ENCODE data around the gene RFT1. TPM values are rescaled to one million over a fixed set of nuclear protein-coding genes. Genes with fewer than 3 reads are reported as not detected.

The RFT1 gene
- total RNA-seq, 1 donor = 11.9 TPM

GRCh38 chr3:53131096-53131495 lies 861 bp upstream of the RFT1 start:
- Histone ChIP-seq H3K79me2 (ENCODE audit: insufficient read depth, low read length) (peaks cover 29% of the 10 kb centered on the region), H3K9me3 (ENCODE audit: low read depth, low read length) (no peaks in the 10 kb centered on the region), H3K36me3 (ENCODE audit: insufficient read depth, low read length) (no peaks in the 10 kb centered on the region), H4K20me1 (ENCODE audit: insufficient read depth, low read length) (no peaks in the 10 kb centered on the region), H3K4me2 (ENCODE audit: insufficient read depth, low read length) (peak overlapping the region; percentile 97), H3K4me3 (ENCODE audit: insufficient read depth, low read length) (peak overlapping the region; percentile 90), H3K27ac (ENCODE audit: low read depth, low read length) (peak overlapping the region; percentile 94), H2AFZ (ENCODE audit: low read length) (peak overlapping the region; percentile 95), H3K4me1 (ENCODE audit: insufficient read depth, low read length) (peaks cover 24% of the 10 kb centered on the region), H3K27me3 (ENCODE audit: insufficient read depth, low read length) (no peaks in the 10 kb centered on the region)
- DNase-seq (ENCODE audit: insufficient read length, low spot score, missing footprints) = no peak
- TF ChIP-seq, protein P1, sequence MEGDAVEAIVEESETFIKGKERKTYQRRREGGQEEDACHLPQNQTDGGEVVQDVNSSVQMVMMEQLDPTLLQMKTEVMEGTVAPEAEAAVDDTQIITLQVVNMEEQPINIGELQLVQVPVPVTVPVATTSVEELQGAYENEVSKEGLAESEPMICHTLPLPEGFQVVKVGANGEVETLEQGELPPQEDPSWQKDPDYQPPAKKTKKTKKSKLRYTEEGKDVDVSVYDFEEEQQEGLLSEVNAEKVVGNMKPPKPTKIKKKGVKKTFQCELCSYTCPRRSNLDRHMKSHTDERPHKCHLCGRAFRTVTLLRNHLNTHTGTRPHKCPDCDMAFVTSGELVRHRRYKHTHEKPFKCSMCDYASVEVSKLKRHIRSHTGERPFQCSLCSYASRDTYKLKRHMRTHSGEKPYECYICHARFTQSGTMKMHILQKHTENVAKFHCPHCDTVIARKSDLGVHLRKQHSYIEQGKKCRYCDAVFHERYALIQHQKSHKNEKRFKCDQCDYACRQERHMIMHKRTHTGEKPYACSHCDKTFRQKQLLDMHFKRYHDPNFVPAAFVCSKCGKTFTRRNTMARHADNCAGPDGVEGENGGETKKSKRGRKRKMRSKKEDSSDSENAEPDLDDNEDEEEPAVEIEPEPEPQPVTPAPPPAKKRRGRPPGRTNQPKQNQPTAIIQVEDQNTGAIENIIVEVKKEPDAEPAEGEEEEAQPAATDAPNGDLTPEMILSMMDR (IDR thresholded peaks at IDR 0.05; ENCODE audit: extremely low read depth, low read depth, low read length) = no peak

DNA sequence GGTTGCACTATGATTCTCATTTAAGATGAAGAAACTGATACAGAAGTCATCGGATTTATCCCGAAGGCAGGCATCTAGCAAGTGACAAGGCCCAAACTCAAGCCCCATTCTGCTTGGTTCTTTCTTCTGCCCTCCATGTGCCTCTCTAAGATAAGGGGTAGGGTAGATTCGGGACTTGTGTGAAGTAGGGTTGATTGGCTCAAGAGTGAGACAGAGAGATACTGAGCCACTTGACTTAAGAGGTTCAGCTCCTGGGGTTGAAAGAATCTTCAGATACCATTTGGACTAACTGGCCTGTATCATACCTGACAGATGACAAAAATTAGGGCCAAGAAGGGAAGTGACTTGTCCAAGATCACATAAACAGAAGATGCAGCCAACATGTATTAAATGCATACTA lies 891 bp downstream of the RFT1 start:
- H3K27ac ChIP-seq (ENCODE audit: low read depth, low read length) = peak overlapping the region; percentile 94

GRCh38 chr3:53126601-53127000 lies 3.6 kb downstream of the RFT1 start:
- H3K4me1 ChIP-seq (ENCODE audit: insufficient read depth, low read length) = peaks cover 24% of the 10 kb centered on the region
- H3K9me3 ChIP-seq (ENCODE audit: low read depth, low read length) = no peaks in the 10 kb centered on the region
- TF ChIP-seq, protein P1 (IDR thresholded peaks at IDR 0.05; ENCODE audit: extremely low read depth, low read depth, low read length) = no peak
- peaks cover 29% of the 10 kb centered on the region for H3K79me2 ChIP-seq (ENCODE audit: insufficient read depth, low read length)
- H4K20me1 ChIP-seq (ENCODE audit: insufficient read depth, low read length) = no peaks in the 10 kb centered on the region
- H3K4me3 ChIP-seq (ENCODE audit: insufficient read depth, low read length) = no peak overlapping the region
- H3K4me2 ChIP-seq (ENCODE audit: insufficient read depth, low read length) = no peak overlapping the region
- no peak for DNase-seq (ENCODE audit: insufficient read length, low spot score, missing footprints)
- H3K27me3 ChIP-seq (ENCODE audit: insufficient read depth, low read length) = no peaks in the 10 kb centered on the region
- H2AFZ ChIP-seq (ENCODE audit: low read length) = no peak overlapping the region
- H3K27ac ChIP-seq (ENCODE audit: low read depth, low read length) = no peak overlapping the region
- H3K36me3 ChIP-seq (ENCODE audit: insufficient read depth, low read length) = peaks cover 41% of the 10 kb centered on the region

More for the DNA sequence above, 891 bp downstream of the RFT1 start:
- no peaks in the 10 kb centered on the region for H3K9me3 ChIP-seq (ENCODE audit: low read depth, low read length)
- H2AFZ ChIP-seq (ENCODE audit: low read length) = no peak overlapping the region
- peaks cover 29% of the 10 kb centered on the region for H3K79me2 ChIP-seq (ENCODE audit: insufficient read depth, low read length)
- peak overlapping the region; percentile 90 for H3K4me3 ChIP-seq (ENCODE audit: insufficient read depth, low read length)
- DNase-seq (ENCODE audit: insufficient read length, low spot score, missing footprints) = no peak
- TF ChIP-seq, protein P1 (IDR thresholded peaks at IDR 0.05; ENCODE audit: extremely low read depth, low read depth, low read length) = no peak
- H4K20me1 ChIP-seq (ENCODE audit: insufficient read depth, low read length) = no peaks in the 10 kb centered on the region
- H3K27me3 ChIP-seq (ENCODE audit: insufficient read depth, low read length) = no peaks in the 10 kb centered on the region
- peaks cover 15% of the 10 kb centered on the region for H3K36me3 ChIP-seq (ENCODE audit: insufficient read depth, low read length)
- peak overlapping the region; percentile 97 for H3K4me2 ChIP-seq (ENCODE audit: insufficient read depth, low read length)
- peaks cover 24% of the 10 kb centered on the region for H3K4me1 ChIP-seq (ENCODE audit: insufficient read depth, low read length)

DNA sequence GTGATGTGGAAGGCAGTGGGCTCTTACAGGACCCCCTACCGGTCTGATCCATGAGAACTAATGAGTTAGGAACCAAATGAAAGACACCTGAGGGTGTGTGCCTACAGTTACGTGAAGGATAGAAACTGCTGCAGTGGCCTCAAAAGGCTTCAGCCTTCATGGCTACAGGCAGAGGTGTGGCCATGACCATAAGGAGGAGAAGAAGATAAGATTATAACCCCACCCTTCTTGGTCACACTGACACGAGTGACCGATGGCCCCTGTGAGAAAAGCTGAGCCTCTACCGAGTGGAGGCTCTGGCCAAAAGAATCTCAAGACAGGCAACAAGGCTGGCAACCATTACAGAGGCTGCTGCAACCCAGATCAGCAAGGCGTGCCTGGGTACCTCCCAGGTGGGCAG lies 6.3 kb downstream of the RFT1 start:
- Histone ChIP-seq H4K20me1 (ENCODE audit: insufficient read depth, low read length) (no peaks in the 10 kb centered on the region), H3K4me2 (ENCODE audit: insufficient read depth, low read length) (no peak overlapping the region), H3K36me3 (ENCODE audit: insufficient read depth, low read length) (peaks cover 63% of the 10 kb centered on the region)

More for the DNA sequence above, 6.3 kb downstream of the RFT1 start:
- Histone ChIP-seq H2AFZ (ENCODE audit: low read length) (no peak overlapping the region), H3K4me1 (ENCODE audit: insufficient read depth, low read length) (peaks cover 3% of the 10 kb centered on the region), H3K79me2 (ENCODE audit: insufficient read depth, low read length) (peaks cover 16% of the 10 kb centered on the region), H3K27me3 (ENCODE audit: insufficient read depth, low read length) (no peaks in the 10 kb centered on the region), H3K4me3 (ENCODE audit: insufficient read depth, low read length) (no peak overlapping the region), H3K27ac (ENCODE audit: low read depth, low read length) (no peak overlapping the region), H3K9me3 (ENCODE audit: low read depth, low read length) (no peaks in the 10 kb centered on the region)
- TF ChIP-seq, protein P1 (IDR thresholded peaks at IDR 0.05; ENCODE audit: extremely low read depth, low read depth, low read length) = no peak
- DNase-seq (ENCODE audit: insufficient read length, low spot score, missing footprints) = no peak

All from osteoblast (primary cell).